ENCODE results near the gene RORC.

Gene RORC

DNA sequence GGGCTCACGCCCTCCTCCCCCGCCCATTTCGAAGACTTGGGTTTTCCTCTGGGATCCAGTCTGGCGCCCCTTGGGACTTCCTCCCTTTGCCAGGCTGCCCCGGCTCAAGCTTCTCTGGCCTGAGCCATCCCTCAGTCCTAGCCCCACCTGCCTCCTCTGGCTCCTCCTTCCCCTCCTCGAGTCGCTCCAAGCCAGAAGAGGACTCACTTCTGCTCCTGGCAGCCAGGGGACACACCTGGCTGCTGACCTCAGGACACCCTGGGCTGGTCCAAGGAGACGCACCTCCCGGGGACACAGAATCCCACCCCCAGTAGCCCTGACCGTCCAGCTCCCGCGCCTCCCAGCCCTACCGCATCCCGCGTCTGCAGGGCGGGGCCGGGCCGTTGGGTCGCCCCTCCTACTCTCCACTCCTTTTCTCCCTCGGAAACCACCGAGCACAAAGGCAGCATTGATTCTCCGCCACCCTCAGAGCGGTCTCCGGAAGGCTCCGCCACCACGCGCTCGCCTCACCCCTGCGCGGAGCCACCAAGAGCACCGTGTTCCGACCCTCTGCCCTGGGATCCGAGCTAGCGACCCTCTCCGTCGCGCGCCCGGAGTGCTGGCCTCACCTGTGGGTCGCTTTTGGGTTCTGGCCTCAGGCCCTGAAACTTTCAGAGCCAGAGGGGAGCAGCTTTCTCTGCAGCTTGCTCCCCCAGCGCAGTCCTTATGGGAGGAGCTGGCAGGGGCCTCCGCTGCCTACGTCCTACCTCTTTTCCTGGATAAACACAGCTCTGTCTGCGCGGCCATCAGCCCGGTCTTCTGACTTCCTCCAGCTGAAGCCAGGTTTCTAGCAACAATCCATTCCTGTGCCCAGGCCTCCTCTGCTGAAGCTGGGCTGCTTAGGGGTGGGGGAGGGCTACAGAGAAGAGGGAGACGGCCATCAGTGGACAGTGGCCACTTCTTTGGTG lies 8.1 kb upstream of the RORC start, which contains the start of gene C2CD4D:
C2CD4D (minus strand) TSS at position 364 of the 947 bp plus-strand sequence. CDS start 831 bp downstream, outside the sequence.
- peaks cover 21% of the 10 kb centered on the region for H3K4me1 Mint-ChIP-seq
- H3K27me3 Mint-ChIP-seq = peaks cover 9% of the 10 kb centered on the region
- H3K36me3 Mint-ChIP-seq = no peaks in the 10 kb centered on the region
- ATAC-seq (ENCODE audit: low read depth) = peak; percentile 63
- peak within 1 kb of the TSS; percentile 75 for H3K4me3 Mint-ChIP-seq
- no peaks in the 10 kb centered on the region for H3K9me3 Mint-ChIP-seq
- peak; percentile 45 to 52 for DNase-seq (ENCODE audit: low spot score in 2 of 2)
- peak within 1 kb of the TSS; percentile 31 for H3K27ac Mint-ChIP-seq

DNA sequence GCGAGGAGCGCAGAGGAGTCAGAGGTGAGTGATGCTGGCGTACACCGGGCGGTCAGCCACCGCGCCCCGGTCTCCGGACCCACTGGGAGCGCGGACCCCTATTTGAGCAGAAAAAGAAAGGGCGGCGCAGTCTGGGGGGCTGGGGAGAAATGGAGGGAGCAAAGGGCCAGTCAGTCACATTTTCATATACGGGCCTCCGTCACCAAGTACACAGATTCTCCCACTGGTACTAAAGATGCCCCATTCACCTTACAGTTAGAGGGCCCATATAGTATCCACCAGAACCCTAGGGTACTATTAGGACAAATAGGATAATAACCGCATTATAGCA lies 7.4 kb upstream of the RORC start:
- ATAC-seq (ENCODE audit: low read depth) (no peak), DNase-seq (ENCODE audit: low spot score in 2 of 2) (no peak)
- H3K27ac Mint-ChIP-seq = no peak overlapping the region
- H3K9me3 Mint-ChIP-seq = no peaks in the 10 kb centered on the region
- H3K27me3 Mint-ChIP-seq = peaks cover 9% of the 10 kb centered on the region
- H3K36me3 Mint-ChIP-seq = no peaks in the 10 kb centered on the region
- H3K4me3 Mint-ChIP-seq = peak overlapping the region; percentile 75
- peaks cover 17% of the 10 kb centered on the region for H3K4me1 Mint-ChIP-seq

DNA sequence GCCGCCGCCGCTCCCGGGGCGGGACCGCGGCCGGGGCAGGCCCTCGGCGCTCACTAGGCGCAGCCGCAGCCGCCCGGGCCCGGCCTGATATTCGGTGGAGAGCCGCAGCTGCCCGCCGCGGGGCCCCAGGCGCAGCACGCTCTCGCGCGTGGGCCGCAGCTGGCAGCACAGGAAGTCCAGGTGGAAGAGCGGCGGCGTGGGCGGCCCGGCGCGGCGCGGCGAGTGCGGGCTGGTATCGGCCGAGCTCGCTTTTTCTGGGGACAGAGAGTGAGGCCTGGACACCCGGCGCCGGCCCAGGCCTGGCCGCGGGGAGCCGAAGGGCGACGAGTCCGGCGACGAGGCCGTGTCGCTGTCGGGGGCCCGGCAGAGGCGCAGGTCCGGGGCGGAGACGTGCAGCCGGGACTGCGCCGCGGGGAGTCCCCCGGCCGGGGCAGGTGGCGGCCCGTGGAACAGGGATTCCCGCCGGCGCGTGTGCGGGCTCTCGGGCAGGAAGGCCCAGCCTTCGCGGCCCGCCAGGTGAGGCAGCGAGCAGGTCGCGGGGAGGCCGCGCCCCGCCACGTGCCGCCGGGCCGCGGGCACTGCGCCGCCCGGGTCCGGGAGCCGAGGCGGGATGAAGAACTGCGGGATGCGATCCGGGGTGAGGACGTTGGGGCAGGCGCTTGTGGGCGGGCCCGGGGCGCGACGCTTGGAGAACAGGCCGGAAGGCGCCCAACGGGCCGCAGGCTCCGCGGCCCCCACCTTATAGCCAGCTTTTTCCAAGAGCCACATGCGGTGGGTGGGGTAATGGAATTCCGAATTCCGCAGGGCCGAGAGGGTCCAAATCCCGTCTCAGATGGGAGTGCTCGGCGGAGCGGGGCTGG lies 6.8 kb upstream of the RORC start:
- DNase-seq (ENCODE audit: low spot score in 2 of 2) = peak in 1 of 2 donors; percentile 48
- Mint-ChIP-seq H3K4me1 (peaks cover 17% of the 10 kb centered on the region), H3K9me3 (no peaks in the 10 kb centered on the region), H3K27me3 (peaks cover 9% of the 10 kb centered on the region), H3K27ac (no peak overlapping the region), H3K36me3 (no peaks in the 10 kb centered on the region), H3K4me3 (peak overlapping the region; percentile 75)
- ATAC-seq (ENCODE audit: low read depth) = peak; percentile 50

DNA sequence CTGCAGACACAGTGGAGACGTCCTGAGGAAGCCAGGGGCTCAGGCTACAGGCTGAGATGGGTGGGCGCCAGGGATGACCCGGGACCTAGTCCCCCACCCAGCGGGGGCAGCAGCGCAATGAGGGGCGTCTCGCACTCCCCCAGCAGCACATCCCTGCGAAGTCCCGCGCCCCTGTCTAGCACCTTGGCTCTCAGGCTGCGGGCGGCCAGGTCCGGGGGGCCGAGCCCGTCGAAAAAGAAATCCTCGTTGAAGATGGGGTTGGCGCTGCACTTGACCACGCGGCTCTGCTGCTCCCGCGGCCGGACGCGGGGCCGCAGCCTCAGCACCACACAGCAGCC lies 6.3 kb upstream of the RORC start:
- DNase-seq (ENCODE audit: low spot score in 2 of 2) (no peak), ATAC-seq (ENCODE audit: low read depth) (no peak)
- Mint-ChIP-seq H3K27me3 (peaks cover 9% of the 10 kb centered on the region), H3K27ac (peak overlapping the region; percentile 6), H3K36me3 (no peaks in the 10 kb centered on the region), H3K4me3 (peak overlapping the region; percentile 88), H3K4me1 (peaks cover 17% of the 10 kb centered on the region), H3K9me3 (no peaks in the 10 kb centered on the region)

DNA sequence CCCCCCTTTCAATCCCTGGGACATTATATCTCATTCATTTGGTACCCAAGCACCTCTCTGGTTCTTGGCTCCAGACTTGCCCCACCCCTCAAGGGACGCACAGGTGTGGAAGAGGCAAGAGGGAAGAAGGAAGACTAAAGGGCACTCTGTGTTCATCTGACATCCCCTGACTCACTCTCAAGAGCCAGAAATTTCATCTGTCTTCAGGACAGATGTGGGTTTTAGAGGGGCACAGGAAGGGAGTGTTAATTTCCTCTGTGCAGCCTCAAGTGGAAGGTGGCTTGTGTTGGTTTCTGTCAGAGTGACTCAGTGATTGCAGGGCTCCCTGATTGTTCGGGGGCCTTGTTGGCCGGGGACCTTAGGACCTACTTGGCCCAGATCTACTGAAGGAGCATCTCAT lies 5.6 kb upstream of the RORC start:
- H3K27ac Mint-ChIP-seq = peak overlapping the region; percentile 6
- H3K9me3 Mint-ChIP-seq = no peaks in the 10 kb centered on the region
- H3K4me1 Mint-ChIP-seq = peaks cover 17% of the 10 kb centered on the region
- ATAC-seq (ENCODE audit: low read depth) = no peak
- peaks cover 12% of the 10 kb centered on the region for H3K27me3 Mint-ChIP-seq
- H3K4me3 Mint-ChIP-seq = peak overlapping the region; percentile 88
- DNase-seq (ENCODE audit: low spot score in 2 of 2) = no peak
- H3K36me3 Mint-ChIP-seq = no peaks in the 10 kb centered on the region

DNA sequence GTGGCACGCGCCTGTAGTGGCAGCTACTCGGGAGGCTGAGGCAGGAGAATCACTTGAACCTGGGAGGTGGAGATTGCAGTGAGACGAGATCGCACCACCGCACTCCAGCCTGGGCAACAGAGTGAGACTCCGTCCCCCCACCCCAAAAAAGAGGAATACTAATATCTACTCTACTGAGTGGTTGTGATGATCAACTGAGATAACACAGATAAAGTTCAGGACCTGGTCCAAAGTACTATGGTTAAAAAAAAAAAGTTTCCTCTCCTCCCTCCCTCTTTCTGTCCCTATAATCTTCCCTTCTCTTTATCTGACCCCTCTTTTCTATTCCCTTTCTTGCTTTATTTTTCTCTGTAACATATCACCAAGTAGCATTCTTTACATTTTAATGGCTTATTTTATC lies 4.0 kb upstream of the RORC start:
- Mint-ChIP-seq H3K36me3 (no peaks in the 10 kb centered on the region), H3K9me3 (no peaks in the 10 kb centered on the region), H3K27ac (no peak overlapping the region), H3K4me1 (peaks cover 17% of the 10 kb centered on the region), H3K4me3 (no peak overlapping the region), H3K27me3 (peaks cover 13% of the 10 kb centered on the region)
- ATAC-seq (ENCODE audit: low read depth) = no peak
- no peak for DNase-seq (ENCODE audit: low spot score in 2 of 2)

DNA sequence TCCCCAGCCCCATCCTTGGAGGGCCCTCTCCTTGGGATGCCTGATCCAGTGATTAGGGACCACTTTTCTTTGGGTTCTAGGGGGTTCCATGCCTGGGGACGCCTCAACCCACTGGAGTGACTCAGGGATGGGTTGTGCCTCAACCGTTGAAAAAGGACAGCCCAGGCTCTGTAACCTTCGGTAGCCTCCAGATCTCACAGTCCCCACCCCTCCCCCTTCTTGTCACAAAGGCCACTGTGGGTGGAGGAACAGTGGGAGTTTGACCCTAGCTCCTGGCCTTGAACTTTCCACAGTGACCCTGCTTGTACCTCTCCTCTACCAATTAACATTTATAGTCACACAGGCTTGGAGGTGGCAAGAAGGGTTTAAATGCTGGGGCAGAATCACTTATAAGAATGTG lies 2.6 kb upstream of the RORC start:
- Mint-ChIP-seq H3K36me3 (no peaks in the 10 kb centered on the region), H3K27me3 (peaks cover 19% of the 10 kb centered on the region), H3K4me1 (peaks cover 16% of the 10 kb centered on the region), H3K27ac (no peak overlapping the region), H3K4me3 (no peak overlapping the region), H3K9me3 (no peaks in the 10 kb centered on the region)
- DNase-seq (ENCODE audit: low spot score in 2 of 2) (no peak), ATAC-seq (ENCODE audit: low read depth) (no peak)

DNA sequence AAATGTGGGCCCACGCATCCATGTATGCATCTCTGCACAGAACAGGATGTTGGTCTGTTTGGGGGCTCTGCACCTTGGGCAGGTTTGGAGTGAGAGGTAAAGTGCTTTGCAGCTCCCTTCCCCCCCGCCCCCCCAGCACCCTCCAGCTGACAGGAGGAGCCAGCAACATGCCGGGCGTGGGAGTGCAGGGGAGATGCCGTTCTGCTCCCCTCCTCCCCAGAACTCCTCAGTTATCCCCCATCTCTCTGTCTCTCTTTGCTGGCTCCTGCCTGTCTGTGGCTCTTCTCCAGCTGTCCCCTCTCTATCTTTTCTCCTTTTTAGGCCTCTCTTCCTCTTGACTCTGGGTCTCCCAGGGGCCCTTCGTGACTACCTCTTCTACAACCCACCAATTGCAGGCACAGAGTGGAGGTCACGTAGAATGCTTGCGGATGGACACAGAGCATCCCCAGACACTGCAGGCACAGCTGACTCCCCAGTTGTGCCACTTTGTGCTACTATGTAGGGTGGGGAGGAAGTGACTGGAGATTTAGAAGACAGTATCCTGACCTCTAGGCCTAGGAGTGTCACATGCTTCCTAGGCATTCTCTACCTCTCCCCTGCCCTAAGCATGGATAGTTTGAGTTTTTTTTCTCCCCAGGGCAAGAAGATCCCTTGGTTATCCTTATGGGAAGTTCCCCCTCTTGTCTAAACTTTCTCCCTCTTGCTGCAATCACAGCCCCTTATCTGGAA lies 1.7 kb upstream of the RORC start:
- no peaks in the 10 kb centered on the region for H3K9me3 Mint-ChIP-seq
- peaks cover 22% of the 10 kb centered on the region for H3K27me3 Mint-ChIP-seq
- no peak for DNase-seq (ENCODE audit: low spot score in 2 of 2)
- ATAC-seq (ENCODE audit: low read depth) = no peak
- H3K27ac Mint-ChIP-seq = no peak overlapping the region
- no peak overlapping the region for H3K4me3 Mint-ChIP-seq
- H3K36me3 Mint-ChIP-seq = no peaks in the 10 kb centered on the region
- peaks cover 20% of the 10 kb centered on the region for H3K4me1 Mint-ChIP-seq

DNA sequence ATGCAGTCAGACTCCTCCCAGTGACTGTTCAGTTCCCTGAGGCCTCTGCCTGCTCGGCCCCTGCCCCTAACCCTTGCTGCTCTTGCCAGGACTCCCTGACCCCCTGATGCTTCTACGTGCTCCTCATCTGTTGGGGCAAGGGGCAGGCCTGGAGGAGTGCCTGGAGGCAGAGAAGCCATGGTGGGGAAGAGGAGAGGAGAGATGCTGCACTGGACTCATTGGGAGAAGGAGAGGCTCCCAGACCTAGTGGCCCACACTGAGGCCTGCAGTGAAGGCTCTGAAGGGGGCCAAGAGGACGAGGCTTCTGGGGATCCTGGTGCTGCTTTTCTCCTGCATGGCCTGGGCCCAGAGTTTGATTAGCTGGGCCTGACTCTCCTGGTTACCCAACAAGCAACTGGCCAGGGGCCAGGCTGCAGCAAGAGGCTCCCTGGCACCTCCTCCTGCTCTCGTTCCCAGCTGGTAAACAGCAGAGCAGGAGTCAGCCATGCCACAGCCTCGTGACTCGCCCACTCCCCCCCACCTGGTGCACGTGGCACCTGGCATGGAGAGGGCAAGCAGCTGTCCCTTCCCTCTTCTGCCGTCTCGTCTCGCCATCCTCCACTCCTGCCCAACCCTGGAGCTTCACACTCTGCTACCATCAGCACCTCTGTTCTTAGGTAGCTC lies 847 bp upstream of the RORC start:
- Mint-ChIP-seq H3K4me1 (peaks cover 16% of the 10 kb centered on the region), H3K36me3 (no peaks in the 10 kb centered on the region), H3K4me3 (no peak overlapping the region), H3K9me3 (no peaks in the 10 kb centered on the region), H3K27me3 (peaks cover 26% of the 10 kb centered on the region), H3K27ac (no peak overlapping the region)
- ATAC-seq (ENCODE audit: low read depth) = no peak
- DNase-seq (ENCODE audit: low spot score in 2 of 2) = no peak

DNA sequence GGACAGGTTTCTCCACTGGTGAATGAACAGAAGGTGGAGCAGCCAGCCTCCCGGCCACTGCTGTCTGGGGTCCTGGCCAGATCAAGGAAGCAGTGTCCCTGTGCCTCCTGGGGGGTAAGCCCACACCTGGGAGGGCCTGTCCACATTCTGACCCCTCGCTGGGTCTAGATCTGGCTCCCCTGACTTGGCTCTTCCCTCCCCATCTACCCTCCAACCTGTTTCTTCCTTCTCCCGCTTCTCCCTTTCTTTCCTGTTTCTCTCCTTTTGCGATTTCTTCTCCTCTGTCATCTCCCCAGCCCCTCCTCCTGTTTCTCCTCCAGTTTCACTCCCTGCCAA lies 378 bp downstream of the RORC start:
- H3K4me1 Mint-ChIP-seq = peaks cover 10% of the 10 kb centered on the region
- peaks cover 22% of the 10 kb centered on the region for H3K27me3 Mint-ChIP-seq
- DNase-seq (ENCODE audit: low spot score in 2 of 2) (no peak), ATAC-seq (ENCODE audit: low read depth) (no peak)
- no peaks in the 10 kb centered on the region for H3K36me3 Mint-ChIP-seq
- no peak overlapping the region for H3K4me3 Mint-ChIP-seq
- no peak overlapping the region for H3K27ac Mint-ChIP-seq
- H3K9me3 Mint-ChIP-seq = no peaks in the 10 kb centered on the region

DNA sequence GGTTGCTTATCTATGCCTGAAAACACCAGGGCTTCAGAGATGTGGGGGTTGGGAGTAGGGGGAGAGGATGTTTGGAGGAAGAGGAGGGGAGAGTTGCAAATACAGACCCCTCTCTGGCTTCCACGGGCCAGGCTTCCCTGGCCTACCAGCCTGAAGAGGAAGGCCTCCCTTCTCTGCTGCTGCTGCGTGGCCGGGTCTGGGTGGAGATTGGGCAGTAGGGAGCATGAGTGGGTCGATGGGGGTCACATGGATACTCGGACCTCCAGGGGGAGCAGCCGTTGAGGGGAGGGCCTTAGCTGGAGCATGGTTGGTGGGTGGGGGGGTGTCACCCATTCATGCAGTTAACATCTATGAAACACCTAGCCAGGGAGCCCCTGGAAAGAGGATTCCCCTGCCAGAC lies 1.5 kb downstream of the RORC start:
- Mint-ChIP-seq H3K27me3 (peaks cover 22% of the 10 kb centered on the region), H3K36me3 (no peaks in the 10 kb centered on the region), H3K9me3 (no peaks in the 10 kb centered on the region), H3K27ac (no peak overlapping the region), H3K4me3 (no peak overlapping the region), H3K4me1 (peaks cover 10% of the 10 kb centered on the region)
- no peak for DNase-seq (ENCODE audit: low spot score in 2 of 2)
- ATAC-seq (ENCODE audit: low read depth) = no peak

DNA sequence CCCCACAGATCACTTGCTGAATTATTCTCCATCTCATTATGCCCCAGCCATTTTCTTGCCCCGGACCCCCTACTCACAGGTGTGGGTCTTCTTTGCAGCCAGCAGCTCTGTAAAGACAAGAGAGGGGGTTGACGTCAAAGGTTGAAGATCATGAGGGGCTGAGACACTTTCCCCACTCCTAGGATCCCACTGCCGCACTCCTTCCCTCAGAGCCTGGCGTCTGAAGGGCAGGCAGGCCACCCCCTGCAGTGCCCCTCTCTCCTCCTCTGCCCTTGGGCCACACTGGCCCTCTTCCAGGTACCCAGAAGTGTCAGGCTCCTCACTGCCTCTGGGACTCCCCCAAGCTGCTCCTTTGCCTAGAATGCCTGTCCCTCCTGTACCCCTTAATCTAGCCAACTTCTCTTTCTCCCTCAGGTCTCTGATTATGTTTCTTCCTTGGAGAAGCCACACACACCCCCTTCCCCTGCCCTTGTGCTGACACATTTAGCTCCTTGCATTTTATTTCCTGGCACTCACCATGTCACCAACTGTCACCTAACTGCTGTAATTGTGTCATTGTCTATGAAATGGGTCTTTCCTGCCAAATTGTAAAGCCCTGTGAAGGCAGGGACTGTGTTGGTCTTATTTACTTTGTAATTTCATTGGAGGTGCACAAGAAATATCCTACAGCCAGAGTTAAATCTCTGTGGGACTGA lies 2.1 kb downstream of the RORC start:
- ATAC-seq (ENCODE audit: low read depth) (no peak), DNase-seq (ENCODE audit: low spot score in 2 of 2) (no peak)
- Mint-ChIP-seq H3K4me1 (peaks cover 10% of the 10 kb centered on the region), H3K9me3 (no peaks in the 10 kb centered on the region), H3K27ac (no peak overlapping the region), H3K27me3 (peaks cover 22% of the 10 kb centered on the region), H3K4me3 (no peak overlapping the region), H3K36me3 (no peaks in the 10 kb centered on the region)

DNA sequence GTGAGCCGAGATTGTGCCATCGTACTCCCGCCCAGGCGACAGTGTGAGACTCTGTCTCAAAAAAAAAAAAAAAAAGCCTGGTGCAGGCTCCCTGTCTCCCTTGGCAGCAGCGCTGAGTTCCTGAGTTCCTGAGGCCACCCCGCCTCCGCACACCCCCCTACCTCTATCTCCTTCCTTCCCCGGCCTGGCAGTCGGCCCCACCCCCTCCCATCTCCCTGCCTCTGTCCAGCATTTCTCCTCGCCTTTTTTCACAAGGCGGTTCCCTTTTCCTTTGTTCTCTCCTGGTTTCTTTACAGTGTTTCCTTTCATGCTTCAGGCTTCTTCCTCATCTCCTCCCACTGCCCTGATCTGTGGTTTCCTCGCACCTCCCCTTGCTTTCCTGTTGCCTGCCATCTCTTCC lies 2.7 kb downstream of the RORC start:
- no peak for DNase-seq (ENCODE audit: low spot score in 2 of 2)
- Mint-ChIP-seq H3K27ac (no peak overlapping the region), H3K4me3 (no peak overlapping the region), H3K36me3 (no peaks in the 10 kb centered on the region), H3K4me1 (peaks cover 10% of the 10 kb centered on the region), H3K9me3 (no peaks in the 10 kb centered on the region), H3K27me3 (peaks cover 22% of the 10 kb centered on the region)
- ATAC-seq (ENCODE audit: low read depth) = no peak
